HFF-Myc (cell line): ENCODE measurements around the gene WASHC4.
"Not testable (repeated sequence)": the region's sequence is repeated elsewhere in the genome, so short reads cannot be mapped to it uniquely, and the experiment has no call there.

Source experiments
- DNase-seq: peaks from one replicate; pipeline ENCODE4 v3.0.0-alpha.2; 2011; ENCODE audit warnings: low read depth; ENCODE audit errors: extremely low read depth
- H3K4me3 ChIP-seq: replicated peaks from 2 replicates; pipeline ENCODE4 v1.5.1; 2011; ENCODE audit warnings: low read depth, mild to moderate bottlenecking, control low read depth, low read length
- CTCF ChIP-seq: IDR thresholded peaks from 2 replicates; pipeline ENCODE4 v1.5.1; 2012; ENCODE audit warnings: mild to moderate bottlenecking, low read depth, low read length, control low read depth; ENCODE audit errors: missing control alignments

WASHC4 gene

GRCh38 chr12:105175397-105175990 is 68.0 kb downstream of the WASHC4 start:
- no peak for TF ChIP-seq CTCF
- no peak for DNase-seq
- no peak overlapping the region for H3K4me3 ChIP-seq

GRCh38 chr12:105177208-105177607 is 69.7 kb downstream of the WASHC4 start:
- no peak for TF ChIP-seq CTCF
- no peak for DNase-seq
- no peak overlapping the region for H3K4me3 ChIP-seq

GRCh38 chr12:105179114-105179513 is 71.6 kb downstream of the WASHC4 start:
- not testable (repeated sequence) for H3K4me3 ChIP-seq, DNase-seq

GRCh38 chr12:105183406-105183805 is 75.9 kb downstream of the WASHC4 start:
- not testable (repeated sequence) for DNase-seq, H3K4me3 ChIP-seq

GRCh38 chr12:105183976-105184375 is 76.4 kb downstream of the WASHC4 start:
- H3K4me3 ChIP-seq, DNase-seq: not testable (repeated sequence)

GRCh38 chr12:105189293-105189692 is 81.8 kb downstream of the WASHC4 start:
- TF ChIP-seq CTCF = no peak
- DNase-seq = no peak
- no peak overlapping the region for H3K4me3 ChIP-seq

GRCh38 chr12:105190530-105190929 is 83.0 kb downstream of the WASHC4 start:
- DNase-seq = no peak
- TF ChIP-seq CTCF = no peak
- no peak overlapping the region for H3K4me3 ChIP-seq

- H3K4me3 ChIP-seq = no peak overlapping the region
- no peak for TF ChIP-seq CTCF
- no peak for DNase-seq
Observed at GRCh38 chr12:105192624-105193225, 85.2 kb downstream of the WASHC4 start.
